GM12891 (cell line): Measurements from ENCODE around the gene SYNPO.

Experiments
- POLR2A ChIP-seq: IDR thresholded peaks from 2 replicates; pipeline ENCODE4 v1.6.1; 2011; ENCODE audit warnings: low read depth, low read length, control low read depth
- POLR2AphosphoS5 ChIP-seq: IDR thresholded peaks from 2 replicates; pipeline ENCODE4 v1.6.1; 2011; ENCODE audit warnings: low read depth, low read length, control low read depth
- TAF1 ChIP-seq: IDR thresholded peaks from 2 replicates; pipeline ENCODE4 v1.6.1; 2011; ENCODE audit warnings: low read depth, low read length, control low read depth

GRCh38 chr5:150663936-150664335 is 23.5 kb downstream of the SYNPO start:
- TF ChIP-seq POLR2A (no peak), POLR2AphosphoS5 (no peak), TAF1 (no peak)
